Umbilical cord (tissue), 2 donors: ENCODE measurements around the gene PLCB2. TPM values are rescaled to one million over a fixed set of nuclear protein-coding genes. Genes with fewer than 3 reads are reported as not detected.
A peak's percentile ranks its signal among the peaks of the same experiment; 100 is the strongest.

Experiments
- DNase-seq: peaks from one replicate; pipeline ENCODE4 v3.0.0-alpha.2; 2015; ENCODE audit warnings: low spot score
- total RNA-seq: library from RNA; depleted of rRNA; stranded (reverse); fragments of >200 nt; gene quantifications from one replicate; pipeline ENCODE4 v1.2.3, GENCODE V29; 2014; ENCODE audit warnings: low replicate concordance; ENCODE audit not compliant: insufficient read depth

PLCB2 gene, protein sequence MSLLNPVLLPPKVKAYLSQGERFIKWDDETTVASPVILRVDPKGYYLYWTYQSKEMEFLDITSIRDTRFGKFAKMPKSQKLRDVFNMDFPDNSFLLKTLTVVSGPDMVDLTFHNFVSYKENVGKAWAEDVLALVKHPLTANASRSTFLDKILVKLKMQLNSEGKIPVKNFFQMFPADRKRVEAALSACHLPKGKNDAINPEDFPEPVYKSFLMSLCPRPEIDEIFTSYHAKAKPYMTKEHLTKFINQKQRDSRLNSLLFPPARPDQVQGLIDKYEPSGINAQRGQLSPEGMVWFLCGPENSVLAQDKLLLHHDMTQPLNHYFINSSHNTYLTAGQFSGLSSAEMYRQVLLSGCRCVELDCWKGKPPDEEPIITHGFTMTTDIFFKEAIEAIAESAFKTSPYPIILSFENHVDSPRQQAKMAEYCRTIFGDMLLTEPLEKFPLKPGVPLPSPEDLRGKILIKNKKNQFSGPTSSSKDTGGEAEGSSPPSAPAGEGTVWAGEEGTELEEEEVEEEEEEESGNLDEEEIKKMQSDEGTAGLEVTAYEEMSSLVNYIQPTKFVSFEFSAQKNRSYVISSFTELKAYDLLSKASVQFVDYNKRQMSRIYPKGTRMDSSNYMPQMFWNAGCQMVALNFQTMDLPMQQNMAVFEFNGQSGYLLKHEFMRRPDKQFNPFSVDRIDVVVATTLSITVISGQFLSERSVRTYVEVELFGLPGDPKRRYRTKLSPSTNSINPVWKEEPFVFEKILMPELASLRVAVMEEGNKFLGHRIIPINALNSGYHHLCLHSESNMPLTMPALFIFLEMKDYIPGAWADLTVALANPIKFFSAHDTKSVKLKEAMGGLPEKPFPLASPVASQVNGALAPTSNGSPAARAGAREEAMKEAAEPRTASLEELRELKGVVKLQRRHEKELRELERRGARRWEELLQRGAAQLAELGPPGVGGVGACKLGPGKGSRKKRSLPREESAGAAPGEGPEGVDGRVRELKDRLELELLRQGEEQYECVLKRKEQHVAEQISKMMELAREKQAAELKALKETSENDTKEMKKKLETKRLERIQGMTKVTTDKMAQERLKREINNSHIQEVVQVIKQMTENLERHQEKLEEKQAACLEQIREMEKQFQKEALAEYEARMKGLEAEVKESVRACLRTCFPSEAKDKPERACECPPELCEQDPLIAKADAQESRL
- 6.3 TPM for total RNA-seq

DNA sequence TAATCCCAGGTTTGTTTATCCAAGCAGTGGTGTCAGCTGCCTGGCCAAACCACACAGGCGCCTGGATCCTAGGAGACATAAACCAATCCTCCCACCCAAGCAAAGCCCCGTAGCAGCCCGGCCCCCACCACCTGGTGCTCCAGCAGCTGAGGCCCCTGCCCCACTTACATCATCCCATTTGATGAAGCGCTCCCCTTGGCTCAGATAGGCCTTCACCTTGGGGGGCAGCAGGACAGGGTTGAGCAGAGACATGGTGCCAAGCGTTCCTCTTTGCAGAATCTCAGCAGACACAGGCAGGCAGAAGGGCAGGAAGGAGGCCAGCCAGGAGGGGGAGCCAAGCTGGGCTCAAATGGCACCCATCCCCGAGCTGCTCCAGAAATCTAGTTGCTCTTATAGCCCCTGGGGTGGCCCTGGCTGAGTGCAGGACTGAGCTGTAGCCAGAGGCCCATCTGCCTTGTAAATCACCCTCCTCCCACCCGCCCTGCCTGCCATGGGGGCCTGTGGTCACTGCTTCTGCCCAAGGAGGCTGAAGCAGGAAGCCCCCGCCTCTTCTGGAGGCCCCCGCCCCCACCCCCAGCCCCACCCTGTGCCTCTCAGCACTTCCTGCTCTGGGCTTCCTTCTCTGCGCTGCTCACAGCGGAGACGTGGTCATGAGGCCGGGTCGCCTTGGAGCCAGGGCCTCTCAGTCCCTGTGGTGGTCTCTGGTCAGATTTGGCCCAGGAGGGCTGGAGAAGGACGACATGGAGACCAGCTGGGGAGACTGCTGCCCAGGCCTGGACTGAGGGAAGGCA, at the start of gene PLCB2:
PLCB2 (minus strand) TSS at position 515 of the 791 bp plus-strand sequence; CDS start at position 252, 263 bp downstream.
- DNase-seq: peak; percentile 40

DNA sequence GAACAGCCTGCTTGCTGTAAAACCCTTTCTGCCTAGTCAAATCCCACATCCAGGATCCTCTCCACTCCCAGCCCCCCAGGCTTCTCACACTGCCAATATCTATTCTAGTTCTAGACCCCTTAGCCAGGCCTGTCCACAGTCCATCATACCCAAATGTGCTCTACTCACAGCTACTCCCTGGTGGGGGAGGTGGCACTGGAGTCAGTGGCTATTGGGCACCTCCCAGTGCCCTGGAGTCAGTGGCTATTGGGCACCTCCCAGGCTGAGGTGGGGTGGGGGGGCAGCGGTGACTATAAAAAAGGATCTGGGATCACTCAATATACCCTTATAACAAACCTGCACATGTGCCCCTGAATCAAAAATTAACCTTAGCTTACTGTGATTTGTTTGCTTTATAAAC, 49.5 kb upstream of the PLCB2 start:
- no peak for DNase-seq

DNA sequence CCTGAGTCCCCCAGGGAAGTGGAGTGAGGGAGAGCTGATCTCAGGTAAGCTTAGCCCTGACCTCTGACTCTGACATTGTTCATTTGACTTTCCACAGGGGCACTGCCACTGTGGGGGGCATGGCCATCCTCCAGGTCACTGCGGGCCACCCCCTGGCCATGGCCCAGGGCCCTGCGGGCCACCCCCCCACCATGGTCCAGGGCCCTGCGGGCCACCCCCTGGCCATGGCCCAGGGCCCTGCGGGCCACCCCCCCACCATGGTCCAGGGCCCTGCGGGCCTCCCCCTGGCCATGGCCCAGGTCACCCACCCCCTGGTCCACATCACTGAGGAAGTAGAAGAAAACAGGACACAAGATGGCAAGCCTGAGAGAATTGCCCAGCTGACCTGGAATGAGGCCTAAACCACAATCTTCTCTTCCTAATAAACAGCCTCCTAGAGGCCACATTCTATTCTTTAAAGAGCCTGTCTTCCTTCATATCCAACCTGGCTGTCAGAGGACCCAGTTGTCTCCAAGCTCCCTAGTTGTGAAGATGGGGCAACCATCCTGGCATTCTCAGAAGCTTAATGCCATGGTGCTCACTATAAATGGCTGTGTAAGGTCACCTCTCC, 48.3 kb upstream of the PLCB2 start:
- DNase-seq: no peak

DNA sequence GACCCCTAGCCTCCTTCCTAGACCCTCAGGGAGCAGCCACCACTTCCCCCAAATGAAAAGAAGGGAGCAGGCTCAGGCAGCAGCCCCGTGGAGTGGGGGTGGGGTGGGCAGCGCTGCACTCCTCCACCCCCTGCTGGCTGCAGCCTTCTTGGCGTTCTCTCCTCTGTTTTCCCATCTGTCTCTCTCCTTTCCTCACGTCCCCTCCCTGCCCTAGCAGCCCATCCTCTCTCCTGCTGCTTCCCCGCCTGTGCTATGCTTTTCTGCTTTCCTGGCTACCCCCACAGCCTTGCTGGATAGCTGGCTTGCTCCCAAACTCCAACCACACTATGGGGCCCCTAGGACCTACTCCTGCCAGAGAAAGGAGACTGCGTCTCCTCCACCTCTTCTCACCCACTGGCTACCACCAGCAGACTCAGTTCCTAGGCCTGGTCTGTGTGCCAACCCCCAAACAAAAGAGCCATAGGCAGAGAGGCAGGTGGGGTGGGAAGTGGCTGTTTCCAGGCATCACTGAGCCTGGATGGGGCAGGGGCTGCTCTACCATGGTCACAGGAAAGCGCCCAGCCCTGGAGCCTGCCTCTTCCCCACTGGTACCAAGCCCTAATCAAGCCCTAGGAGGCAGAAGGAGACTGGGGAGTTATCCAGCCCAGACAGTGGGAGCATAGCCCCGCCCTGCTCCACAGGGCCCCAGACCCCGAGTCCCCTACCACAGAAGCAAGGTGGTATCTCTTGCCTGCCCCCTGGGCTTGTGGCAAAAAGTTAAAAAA, 46.9 kb upstream of the PLCB2 start:
- peak; percentile 62 for DNase-seq

GRCh38 chr15:40353697-40354096, 46.0 kb upstream of the PLCB2 start:
- no peak for DNase-seq

- no peak for DNase-seq
These were observed 44.7 kb upstream of the PLCB2 start for GRCh38 chr15:40352281-40352901.

DNA sequence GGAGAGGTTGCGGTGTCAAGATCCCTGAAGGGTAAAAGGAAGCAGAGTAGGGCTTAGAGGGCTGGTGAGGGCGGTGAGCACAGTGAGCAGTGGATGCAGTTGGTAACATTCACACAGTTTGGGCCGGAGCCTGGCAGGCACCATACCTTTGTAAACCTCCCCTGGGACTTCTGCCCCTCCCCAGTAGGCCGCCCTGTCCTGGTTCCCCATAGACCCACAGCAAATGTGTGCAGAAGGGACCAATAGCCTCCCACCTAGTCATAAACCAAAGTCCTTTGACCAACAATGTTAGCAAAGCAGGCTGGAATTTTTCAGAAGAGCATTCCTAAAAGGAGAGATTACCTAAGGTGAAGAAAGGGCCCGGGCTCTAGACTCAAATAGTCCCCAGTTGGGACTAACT, 41.4 kb upstream of the PLCB2 start:
- DNase-seq: no peak

DNA sequence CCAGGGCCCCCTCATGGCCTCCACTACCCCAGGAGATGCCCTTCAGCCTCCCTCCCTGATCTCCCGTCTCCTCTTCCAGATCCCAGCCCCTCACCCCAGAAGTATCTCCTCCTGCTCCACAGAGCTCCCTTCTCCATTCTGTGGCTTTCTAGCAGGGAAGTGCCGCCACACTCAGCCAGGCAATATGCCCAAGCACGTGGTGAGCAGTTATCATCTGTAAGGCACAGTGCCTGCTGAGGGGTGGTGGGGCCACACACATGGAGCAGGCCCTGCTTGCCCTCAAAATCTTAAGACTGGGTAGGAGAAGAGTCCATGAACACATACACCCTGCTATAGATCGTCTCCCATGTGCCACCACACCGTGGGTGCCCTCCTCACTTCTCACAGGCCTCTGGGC, 40.7 kb upstream of the PLCB2 start:
- DNase-seq: no peak

GRCh38 chr15:40347559-40348473, 40.1 kb upstream of the PLCB2 start:
- DNase-seq: no peak

DNA sequence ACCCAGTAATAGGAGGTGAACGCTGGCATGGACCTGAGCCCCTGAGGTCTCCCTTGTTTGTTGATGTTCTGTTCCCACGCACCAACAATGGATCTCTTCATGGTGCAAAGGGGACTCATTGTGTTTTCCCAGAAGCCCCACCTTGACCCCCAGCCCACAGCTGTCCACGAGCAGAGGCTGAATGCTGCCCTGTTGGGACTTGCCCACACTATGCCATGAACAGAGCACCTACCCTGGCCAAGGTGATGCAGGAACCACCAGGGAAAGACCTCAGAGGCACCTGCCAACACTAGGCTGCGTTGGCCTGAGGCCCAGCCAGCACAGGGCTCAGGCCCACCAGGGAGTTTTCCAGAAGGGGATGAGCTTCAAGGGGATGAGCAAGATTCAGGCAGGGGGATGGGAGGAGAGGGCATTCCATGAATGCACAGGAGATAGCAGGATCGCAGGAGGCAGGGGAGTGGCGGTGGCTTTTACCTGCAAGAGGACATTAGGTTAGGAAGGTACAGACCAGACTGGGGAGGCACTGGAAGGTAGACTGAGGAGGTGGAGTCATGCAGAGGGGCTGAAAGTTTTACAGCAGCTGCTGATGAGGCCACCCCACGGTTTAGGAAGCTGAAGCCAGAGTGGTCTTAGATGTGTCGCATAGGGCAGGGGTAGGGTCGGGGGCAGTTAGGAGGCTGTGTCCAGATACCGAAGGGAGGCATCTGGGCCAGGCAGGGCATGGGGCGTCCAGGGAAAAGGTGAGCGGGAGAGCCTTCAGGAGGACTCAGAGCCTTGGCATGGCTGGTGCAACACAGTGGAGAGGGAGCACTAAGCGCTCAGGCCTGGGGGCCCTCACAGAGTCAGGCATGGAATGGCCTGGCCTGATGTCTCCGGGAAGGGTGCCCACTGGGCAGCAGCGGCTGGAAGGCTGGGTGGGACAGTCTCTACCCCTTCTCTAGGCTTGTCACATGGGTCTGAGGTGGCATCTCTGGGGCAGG, 39.1 kb upstream of the PLCB2 start:
- DNase-seq: no peak

GRCh38 chr15:40345867-40346578, 38.3 kb upstream of the PLCB2 start:
- peak; percentile 61 for DNase-seq

DNA sequence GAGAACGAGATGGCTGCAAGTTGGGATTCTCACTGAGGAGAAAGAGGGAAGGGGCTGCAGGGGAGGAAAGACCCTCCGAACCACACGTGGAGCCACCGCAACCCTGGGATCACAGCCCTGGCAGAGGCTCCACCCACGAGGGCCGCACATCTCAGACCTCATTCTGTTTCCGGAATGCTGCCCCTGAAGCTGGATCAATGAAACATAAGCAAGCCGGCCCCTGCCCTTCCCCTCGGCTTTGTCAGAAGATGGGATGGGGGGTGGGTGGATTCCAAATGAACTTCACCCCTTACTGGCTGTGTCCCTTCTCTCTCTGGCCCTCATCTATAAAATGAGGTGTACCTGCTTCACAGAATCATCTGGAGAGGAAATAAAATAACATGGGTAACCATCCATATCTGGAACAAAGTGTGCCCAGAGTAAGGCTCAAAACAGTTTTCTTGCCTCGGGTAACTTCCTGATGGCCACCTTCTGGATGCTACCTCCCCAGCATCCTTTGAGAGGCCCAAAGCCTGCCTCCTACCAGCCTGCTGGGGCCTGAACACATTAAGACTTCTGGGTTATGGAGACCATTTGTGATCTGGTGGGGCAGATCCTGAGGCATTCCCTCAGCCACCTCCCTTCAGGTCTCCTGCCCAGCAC, 37.6 kb upstream of the PLCB2 start:
- no peak for DNase-seq

GRCh38 chr15:40344631-40345120, 36.9 kb upstream of the PLCB2 start:
- peak; percentile 72 for DNase-seq

- no peak for DNase-seq
These were observed 36.5 kb upstream of the PLCB2 start for GRCh38 chr15:40344217-40344616.

GRCh38 chr15:40343512-40343911, 35.8 kb upstream of the PLCB2 start:
- peak; percentile 95 for DNase-seq
